ENCODE data around the gene TMEM169.
"Not testable (repeated sequence)": the region's sequence is repeated elsewhere in the genome, so short reads cannot be mapped to it uniquely, and the experiment has no call there.

The TMEM169 gene

DNA sequence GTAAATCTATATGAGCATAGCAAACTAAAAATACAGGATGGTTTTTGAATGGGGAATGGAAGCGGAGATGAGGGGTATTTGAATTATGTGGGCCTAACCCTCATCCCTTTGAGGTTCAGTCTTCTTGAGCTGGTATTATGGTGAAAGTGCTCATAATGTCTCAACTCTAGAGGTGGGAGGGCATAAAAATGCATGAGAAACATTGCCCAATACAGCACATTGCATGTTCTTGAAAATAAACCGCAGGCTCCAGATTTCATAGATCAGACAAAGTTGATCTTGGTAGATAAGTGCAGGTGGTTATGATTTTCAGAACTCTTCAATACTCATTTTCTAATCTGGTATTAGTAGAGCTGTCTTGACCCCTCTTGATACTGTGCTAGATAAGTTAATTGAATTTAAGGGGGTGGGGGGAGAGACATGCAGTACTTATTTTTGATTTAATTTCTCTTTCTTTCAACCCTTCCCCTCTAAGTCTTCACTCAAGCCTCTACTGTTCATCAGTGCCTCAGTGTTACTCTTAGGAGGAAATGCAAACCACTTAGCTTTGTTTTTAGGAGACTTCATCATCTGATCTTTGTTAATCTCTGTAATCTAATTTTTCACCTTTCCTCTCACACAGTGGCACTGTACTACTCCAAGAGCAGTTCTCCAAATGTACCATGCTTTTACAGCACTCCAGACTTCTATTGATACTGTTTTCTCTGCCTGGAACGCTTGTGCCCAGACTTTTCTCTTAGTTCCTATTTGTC lies 49.6 kb downstream of the TMEM169 start:
- no peak for DNase-seq (ENCODE audit: low read depth)

DNA sequence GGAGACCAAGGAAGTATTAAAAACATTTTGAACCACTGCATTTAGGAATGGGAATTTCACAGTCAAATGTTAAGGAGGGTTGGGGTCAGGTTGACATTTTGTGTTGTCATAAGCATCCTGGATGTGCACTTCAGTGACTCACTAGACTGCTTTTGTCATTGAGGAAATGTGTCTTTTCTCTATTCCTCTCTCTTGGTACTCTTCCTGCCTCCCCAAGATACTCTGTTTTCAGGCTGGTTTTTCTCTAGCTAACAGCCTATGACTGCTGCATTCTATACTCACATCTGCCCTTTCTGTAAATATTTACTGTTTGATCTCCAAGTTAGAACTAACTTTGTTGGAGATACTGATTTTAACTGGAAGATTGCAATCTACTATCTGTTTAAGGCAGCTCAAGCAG lies 50.9 kb downstream of the TMEM169 start:
- DNase-seq (ENCODE audit: low read depth), result no peak

DNA sequence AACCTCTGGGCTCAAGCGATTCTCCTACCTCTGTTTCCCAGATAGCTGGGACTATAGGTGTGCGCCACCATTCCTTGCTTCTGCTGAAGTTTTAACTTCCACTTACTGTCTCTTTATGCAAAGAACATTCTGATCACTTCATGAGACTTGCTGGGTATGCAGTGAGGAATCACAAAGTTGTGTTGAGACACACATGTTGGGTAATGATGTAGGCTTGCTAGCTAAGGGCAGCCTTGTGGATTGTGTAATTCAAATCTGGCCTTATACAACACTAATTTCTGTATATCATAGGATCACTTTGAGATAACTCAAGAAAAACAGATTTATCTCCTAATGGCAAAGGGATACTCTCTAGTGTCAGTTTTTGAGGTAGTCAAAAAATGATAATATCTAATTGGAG lies 51.7 kb downstream of the TMEM169 start:
- DNase-seq (ENCODE audit: low read depth), result no peak

DNA sequence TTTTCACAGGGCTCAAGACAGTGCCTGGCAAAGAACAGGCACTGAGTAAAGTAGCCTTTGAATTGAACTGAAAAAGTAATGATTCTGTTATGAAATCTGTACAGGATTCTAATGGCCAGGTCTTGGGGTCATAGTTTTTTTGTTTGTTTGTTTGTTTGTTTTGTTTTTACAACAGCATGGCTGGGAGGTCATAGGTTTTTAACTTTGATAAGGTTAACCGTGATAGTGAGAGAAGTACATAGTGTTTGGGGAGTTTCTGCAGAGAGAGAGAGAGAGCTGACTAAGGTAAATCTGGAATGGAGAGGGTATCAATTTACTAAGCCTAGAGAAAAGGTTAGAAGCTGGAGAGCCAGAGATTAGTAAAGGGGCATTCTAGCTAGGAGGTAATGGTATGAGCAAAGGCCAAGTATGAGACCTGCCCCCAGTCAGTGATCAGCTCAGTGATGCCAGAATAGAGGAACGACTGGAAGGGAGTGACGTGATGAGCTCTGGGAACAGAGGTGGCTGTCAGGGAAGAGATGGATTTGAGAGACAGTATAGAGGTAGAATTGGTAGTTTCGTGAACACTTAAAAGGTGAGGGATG lies 53.3 kb downstream of the TMEM169 start:
- DNase-seq (ENCODE audit: low read depth), result no peak

DNA sequence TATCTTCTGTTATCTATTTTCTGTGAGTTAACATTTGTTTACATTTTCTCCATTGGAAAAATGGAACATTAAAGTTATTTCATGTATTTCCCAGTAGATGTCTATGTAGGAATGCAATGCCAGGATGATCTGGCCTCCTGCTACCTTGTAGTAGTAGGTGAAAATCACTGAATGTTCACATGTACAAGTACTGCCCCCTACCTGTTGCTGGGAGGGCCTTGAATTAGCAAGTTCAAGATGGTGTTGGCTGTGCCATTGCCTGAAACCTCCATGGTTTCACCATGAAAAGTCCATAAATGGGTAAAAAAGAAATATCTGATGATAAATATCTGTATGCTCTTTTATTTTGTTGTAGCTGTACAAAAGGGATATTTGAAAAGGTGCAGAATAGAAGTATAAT lies 58.2 kb downstream of the TMEM169 start:
- DNase-seq (ENCODE audit: low read depth), result no peak

DNA sequence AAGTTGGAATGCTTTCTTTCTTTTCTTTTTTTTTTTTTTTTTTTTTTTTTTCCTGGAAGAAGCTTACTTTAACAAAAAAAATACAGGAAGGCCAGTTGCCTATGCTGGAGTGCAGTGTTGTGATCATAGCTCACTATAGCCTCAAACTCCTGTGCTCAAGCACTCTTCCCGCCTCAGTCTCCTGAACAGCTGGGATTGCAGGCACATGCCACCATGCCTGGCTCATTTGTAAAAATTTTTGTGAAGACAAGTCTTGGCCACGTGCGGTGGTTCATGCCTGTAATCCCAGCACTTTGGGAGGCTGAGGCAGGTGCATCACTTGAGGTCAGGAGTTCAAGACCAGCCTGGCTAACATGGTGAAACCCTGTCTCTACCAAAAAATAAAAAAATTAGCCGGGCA lies 59.8 kb downstream of the TMEM169 start:
- DNase-seq (ENCODE audit: low read depth), result not testable (repeated sequence)

DNA sequence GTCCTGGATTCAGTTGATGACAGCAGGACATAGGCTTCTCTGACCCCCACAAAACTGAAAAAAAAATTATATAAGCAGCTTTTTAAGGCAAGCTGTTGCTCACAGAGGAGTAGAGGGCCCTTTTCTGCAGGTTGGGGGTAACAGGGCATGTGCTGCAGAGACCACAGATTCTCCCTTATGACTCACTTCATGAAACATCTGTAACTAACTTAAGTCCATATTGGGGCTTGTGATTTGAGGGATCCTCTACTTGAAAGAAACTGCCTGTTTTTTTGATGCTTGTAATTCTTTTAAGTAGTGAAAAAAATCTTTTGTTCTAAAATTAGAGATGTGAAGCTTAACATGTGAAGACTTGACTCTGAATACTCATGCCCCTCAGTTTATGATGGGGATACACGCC lies 60.8 kb downstream of the TMEM169 start:
- DNase-seq (ENCODE audit: low read depth), result no peak

DNA sequence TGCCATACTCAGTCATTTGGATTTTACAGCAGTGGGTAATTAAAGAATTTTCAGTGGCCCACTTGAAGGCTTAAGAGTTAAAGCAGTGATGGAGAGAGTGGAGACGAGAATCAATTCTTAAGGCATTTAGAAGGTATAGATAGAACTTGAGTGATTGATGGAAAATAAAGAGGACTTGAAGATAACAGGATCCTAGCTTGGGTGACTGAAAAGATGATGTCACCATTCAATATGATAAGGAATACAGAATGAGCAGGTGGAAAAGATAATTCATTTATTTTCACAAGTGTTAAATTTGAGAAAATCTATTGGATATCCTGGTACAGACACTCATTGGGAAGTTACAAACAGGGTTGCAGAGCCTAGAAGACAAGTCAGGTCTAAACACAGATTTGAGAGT lies 62.7 kb downstream of the TMEM169 start:
- DNase-seq (ENCODE audit: low read depth), result no peak

DNA sequence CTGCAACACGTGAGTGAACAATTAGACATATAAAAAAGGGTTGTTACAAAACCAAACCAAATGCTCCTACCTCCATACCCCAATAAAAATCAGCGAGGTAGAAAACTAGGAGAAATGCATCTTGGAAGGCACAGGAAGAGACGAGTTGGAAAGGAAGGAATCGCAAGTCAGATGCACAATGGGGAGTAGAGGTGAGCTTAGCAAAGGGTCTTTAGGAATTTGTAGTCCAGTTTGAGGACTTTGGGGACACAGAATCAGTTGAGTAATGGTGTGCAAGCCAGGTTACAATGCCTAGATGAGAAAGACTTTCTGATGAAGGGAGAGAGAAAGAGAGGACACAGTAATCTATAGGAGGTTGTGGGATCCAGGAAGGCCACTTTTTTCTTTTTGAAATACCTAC lies 63.1 kb downstream of the TMEM169 start:
- no peak for DNase-seq (ENCODE audit: low read depth)

DNA sequence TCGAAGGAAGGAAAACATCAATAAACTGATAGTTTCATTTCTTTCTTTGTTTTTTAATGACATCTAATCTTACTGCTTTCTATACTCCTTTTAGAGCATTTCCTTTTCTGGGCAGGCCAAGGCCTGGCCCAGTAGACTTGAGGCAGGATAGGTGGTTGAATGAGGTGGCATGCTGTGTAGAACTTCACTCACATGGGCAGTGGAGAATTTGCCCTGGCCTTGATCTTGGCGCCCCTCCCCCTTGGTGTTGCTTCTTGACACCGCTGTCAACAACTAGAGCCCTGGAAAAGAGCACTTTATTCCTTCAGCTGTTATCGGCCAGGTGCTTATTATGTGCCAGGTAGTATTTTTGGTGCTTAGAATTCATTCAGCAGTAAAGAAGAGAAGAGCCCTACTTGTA lies 64.9 kb downstream of the TMEM169 start:
- DNase-seq (ENCODE audit: low read depth), result no peak

DNA sequence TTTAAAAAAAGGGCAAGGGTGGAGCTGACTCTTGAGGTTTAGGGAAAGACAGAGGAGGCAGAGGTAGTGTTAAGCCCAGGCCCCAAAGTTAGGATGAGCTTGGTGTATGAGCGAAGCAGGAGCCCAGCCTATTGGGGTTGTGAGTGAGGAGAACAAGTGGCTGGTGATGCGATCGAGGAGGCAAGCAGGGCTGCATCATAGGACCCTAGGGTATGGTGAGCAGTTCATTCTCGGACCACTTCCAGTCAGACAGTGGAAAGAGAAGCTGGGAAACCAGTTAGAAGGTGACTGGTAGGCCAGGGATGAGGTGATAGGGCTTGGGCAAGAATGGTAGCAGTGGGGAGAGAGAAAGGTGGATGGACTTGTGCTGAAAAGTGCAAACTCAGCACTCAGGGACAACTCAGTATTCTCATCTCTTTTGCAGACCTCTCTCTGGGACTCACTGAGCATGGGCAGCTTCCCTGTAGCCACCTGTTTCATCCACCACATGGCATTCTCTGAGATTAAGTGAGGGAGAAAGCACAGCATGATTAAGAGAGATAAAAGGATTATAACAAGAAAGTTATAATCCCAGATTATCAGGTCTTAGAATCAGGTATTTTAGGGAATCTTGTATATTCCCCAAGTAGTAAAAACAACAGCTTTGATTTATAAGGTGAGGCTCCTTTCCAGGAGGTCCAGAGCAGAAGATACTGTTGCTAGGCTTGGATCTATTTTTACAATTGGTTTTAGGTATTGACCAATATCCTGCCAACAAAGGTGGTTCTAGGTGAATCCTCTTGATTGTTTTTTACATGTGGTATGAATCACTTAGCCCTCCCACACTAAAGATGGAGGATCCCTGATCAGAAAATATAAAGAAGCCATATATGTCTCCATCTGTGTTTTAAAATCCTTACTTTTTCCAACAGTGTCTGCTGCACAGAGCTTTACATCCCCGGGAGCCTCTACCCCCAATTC lies 65.7 kb downstream of the TMEM169 start:
- DNase-seq (ENCODE audit: low read depth), result no peak

DNA sequence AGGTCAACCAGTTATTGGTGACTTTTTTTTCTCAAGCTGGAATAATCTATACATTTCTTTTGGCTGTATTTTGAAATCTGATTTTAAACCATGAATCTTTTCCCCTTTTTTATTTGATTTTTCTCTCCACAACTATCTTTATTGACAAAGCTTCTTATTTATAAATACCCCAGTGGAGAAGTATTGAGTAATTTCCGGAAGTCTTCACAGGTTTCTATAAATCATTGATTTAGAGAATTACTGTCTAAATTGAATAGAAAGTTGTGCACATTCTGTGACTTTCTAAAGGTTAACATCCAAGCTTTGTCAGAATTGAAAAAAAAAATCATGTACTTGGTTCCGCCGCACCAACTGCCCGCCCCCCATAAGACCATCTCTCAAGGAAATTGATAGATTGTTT lies 67.3 kb downstream of the TMEM169 start:
- DNase-seq (ENCODE audit: low read depth), result no peak

DNA sequence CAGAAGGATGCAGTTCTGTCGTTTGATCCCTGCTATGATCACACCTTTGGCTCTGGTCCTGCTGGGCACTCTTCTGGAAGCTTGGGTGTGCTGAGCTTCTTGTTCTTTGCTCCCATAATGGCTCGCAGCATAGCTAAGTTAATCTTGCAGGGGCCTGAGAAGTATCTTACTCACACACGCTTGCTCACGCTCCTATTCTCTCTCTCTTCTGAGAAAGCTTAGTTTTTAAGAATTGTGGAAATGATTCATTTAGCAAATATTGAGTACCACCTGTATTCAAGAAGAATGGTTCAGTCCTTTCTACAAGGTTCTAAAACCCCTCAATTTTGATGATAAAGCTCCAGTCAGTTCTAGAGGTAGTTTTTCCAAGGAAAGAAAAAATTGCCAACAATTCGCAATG lies 68.0 kb downstream of the TMEM169 start:
- DNase-seq (ENCODE audit: low read depth), result no peak

DNA sequence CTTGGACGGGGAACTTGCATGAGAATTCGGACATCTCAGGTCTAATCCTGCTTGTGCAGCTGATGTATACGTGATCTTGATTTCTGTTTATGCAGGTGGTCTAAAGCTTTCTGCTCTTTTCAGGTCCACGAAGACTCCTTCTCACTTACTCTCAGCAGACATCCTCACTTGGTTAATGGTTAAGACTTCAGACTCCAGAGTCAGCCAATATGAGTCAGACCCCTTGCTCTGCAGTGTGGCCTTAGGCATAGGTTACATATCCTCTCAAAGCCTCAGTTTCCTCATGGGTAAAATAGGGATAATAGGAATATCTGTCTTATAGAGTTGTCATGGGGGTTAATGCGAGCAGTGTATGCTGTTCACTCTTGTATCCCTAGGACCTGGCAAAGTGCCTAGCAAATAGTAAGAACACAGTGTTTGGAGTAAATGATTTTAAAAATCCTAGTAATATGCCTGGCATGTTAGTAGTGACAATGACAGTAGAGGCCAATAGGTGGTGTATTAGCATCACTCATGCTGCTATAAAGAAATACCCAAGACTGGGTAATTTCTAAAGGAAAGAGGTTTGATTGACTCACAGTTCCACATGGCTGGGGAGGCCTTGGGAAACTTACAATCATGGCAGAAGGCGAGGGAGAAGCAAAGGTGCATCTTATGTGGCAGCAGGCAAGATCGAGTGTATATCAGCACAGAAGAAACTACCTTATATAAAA lies 69.8 kb downstream of the TMEM169 start:
- no peak for DNase-seq (ENCODE audit: low read depth)

Measured in stimulated activated CD4-positive, alpha-beta T cell treated with anti-CD3 and anti-CD28 coated beads, Interleukin-2, amount 100 ng/mL, for 4 hours (primary cell).